Activated gamma-delta T cell (primary cell): ENCODE results near the gene IGF1.
"Not testable (repeated sequence)": the region's sequence is repeated elsewhere in the genome, so short reads cannot be mapped to it uniquely, and the experiment has no call there.

Experiments
- DNase-seq: peaks from one replicate; lab custom pipeline; 2025; lab: John Stamatoyannopoulos, UW

Gene IGF1

GRCh38 chr12:102461501-102461900 lies 18.9 kb downstream of the IGF1 start:
- no peak for DNase-seq

- DNase-seq: no peak
Measured at GRCh38 chr12:102459314-102459713, 21.0 kb downstream of the IGF1 start.

- DNase-seq: no peak
Measured at GRCh38 chr12:102454808-102455760, 25.3 kb downstream of the IGF1 start.

DNA sequence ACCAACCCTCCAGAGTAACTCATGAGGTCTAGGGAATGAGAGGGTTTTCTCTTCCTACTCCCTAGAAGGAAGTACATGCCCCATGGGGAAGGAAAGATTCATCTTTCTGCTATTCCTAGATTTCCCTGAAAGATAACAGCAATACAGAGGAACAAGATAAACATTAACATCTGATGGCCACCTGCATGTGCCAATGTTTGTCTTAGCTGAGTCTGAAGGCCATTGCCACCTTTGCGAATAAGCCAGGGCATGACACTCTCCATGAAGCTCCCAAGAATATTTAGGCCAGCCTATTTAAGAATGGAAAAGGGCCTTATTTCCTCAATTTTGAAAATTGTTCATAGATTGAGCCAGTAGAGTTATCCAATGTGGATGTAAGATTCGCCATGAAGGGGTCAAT lies 26.0 kb downstream of the IGF1 start:
- DNase-seq: no peak

- DNase-seq: no peak
Measured at GRCh38 chr12:102452605-102453004, 27.8 kb downstream of the IGF1 start.

DNA sequence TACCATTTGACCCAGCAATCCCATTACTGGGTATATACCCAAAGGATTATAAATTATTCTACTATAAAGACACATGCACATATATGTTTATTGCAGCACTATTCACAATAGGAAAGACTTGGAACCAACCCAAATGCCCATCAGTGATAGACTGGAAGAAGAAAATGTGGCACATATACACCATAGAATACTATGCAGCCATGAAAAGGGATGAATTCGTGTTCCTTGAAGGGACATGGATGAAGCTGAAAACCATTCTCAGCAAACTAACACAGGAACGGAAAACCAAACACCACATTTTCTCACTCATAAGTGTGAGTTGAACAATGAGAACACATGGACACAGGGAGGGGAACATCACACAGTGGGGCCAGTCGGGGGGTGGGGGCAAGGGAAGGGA lies 31.3 kb downstream of the IGF1 start:
- not testable (repeated sequence) for DNase-seq

DNA sequence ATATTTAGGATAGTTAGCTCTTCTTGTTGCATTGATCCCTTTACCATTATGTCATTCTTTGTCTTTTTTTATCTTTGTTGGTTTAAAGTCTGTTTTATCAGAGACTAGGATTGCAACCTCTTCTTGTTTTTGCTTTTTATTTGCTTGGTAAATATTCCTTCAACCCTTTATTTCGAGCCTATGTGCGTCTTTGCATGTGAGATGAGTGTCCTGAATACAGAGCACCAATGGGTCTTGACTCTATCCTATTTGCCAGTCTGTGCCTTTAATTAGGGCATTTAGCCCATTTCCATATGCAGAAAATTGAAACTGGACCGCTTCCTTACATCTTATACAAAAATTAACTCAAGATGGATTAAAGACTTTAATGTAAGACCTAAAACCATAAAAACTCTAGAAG lies 32.9 kb downstream of the IGF1 start:
- DNase-seq: not testable (repeated sequence)

DNA sequence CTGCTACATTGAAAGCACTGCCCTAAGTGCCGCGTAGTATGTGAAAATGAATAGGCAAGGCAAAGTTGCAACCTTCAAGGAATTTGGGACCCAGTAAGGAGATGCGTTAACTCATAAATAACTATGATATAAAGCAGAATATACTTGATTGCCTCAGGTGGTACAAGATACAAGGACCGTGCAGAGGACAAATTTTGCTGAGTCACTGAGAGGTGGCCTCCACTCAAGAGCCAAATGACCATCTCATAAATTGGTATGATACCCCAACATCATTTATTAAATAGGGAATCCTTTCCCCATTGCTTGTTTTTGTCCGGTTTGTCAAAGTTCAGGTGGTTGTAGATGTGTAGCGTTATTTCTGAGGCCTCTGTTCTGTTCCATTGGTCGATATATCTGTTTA lies 35.7 kb downstream of the IGF1 start:
- no peak for DNase-seq

DNA sequence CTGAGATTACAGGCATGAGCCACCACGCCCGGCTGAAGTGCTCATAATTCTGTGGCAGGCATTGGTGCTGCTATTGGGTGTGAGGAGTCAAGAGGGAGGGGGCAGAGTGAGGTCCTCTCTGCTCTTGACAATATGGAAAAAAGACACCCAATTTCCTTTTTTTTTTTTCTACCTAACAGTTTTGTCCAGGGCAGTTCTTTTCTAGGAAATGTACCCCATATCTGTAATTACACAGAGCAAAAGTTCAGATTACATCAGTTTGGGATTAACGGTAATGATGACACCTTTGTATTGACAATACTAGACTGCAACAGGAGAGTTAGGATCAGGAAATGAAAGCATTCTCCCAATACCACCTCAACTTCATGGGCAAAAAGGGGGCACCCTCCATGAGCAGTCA lies 36.3 kb downstream of the IGF1 start:
- DNase-seq: no peak

- no peak for DNase-seq
Measured at GRCh38 chr12:102441077-102441596, 39.2 kb downstream of the IGF1 start.

DNA sequence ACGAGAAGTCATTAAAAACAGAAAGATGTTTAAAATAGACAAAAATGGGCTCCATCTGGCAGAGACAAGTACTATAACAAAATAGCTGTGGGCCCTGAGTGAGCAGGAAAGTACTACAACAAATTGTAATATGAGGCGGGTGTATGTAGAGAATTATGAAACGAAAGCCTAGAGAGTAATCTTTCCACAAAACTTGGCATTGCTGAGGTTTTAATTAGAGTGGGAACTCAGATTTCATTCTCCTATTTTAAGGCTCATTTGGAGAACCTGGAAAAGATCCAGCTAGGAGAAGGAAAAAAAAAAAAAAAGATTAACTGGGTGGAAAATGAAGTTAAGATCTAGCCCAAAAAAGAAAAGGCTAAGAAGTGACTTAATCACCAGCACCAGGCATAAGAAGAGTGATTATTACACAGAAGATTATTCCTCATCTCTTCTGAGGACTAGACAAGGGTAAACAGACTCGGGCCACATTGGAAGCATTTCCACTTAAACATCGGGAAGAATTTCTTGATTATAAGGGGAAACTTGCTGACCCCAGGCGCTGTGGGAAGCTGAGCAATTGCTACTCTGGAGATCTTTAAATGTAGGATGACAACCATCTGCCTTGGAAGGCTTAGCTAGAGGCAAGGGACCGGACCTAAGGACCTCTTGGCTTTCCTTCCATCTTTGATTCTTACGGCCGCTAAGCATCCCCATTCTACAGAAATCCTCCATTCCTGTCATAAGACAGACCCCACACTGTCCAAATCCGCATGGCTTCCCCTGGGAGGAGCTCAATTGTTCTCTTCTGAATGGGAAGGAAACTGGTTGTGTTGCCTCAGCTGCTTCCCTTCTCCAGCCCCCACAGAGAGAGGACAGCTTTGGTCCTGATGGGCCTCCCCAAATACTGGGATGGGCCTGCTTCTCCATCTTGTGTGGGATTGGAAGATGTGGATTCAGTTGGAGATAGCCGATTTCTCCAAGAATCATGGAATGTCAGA lies 40.6 kb downstream of the IGF1 start:
- no peak for DNase-seq

GRCh38 chr12:102438827-102439210 lies 41.5 kb downstream of the IGF1 start:
- DNase-seq: no peak

DNA sequence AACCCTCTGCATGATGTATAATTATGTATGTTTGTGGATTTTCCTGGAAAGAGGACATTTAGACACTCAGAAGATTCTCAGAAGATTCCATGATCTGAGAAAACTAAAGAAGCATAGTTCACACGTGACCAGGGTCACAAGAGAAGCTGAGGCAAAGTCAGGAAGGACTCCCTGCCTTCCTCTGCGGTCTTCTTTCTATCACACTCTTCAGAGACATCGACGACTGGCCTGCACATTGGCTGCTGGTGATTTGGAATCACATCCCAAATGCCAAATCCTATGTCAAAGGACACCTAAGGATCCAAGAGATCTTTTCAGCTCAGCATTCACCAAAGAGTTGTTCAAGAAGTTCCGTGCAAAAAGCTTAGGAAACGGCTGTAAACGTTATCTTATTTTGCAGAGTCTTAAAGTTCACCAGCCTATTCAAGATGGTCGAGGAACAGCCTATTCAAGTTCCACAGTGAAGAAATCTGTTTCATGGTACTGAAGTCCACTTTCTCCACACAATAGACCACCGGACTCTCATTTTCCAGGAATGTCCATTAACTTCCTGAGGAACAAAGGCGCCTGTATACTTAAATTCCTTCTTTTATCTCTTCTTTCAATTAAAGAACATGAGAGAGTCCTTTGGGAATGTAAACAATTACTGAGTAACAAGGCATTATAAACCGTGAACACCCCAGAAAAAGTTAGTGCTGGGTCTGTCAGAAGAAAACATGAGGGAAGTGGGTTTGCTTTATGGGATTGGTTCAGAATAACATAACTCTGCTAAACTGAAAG lies 42.1 kb downstream of the IGF1 start:
- DNase-seq: no peak

DNA sequence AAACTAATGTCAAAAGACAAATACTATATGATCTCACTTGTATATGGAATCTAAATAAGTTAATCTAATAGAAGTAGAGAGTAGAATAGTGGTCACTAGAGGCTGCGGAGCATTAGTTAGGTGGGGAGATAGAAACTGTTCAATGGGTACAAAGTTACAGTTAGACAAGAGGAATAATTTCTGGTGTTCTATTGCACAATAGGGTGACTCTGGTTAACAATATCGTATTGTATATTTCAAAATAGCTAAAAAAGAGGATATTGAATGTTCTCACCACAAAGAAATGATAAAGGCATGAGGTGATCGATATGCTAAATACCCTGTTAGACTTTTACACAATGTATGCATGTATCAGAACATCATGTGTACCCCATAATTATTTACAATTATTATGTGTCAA lies 42.9 kb downstream of the IGF1 start:
- no peak for DNase-seq

DNA sequence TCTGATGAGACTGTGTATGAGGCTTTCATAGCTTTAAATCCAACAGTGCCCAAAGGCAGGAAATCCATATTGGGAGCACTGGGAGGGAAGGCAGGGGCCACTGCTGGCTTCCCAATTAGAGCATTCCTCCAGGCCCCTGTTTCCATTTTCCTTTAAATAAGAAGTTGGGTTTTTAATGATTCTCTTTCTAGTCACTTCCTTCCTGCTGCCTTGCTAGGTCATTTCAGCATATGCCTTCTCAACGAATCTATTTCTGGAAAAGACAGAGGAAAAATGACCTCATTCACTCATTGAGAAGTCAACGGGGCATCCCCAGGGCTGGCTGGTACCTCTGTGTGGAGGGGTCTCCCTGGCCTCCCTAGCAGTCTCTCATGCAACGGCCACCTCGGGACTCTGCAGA lies 43.5 kb downstream of the IGF1 start:
- no peak for DNase-seq

DNA sequence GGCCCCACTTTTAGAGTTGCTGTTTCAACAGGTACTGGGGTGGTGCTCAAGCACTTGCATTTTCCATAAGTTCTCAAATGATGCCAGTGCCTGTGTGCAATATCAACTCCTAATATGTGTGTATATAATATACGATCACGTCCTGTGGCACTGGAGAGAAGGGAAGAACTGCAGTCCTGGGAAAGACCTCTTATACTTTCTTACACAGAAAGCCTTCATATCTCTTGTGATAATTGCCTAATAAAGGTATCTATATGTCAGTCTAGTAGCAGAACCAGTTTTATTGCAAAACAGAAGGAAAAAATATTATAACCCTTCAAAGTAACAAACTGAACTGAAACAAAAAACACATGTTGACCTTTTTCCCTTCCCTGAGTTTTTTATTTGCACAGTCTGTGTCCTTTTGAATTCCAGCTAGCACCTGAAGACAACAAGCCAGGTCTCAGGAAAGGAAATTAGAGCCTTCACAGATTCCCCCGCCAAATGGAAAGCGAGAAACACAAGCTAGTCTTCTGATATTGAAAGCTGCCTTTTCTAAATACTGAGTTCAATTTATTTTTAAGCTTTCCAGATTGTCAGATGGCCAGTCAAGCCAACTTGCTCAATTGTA lies 44.4 kb downstream of the IGF1 start:
- no peak for DNase-seq

DNA sequence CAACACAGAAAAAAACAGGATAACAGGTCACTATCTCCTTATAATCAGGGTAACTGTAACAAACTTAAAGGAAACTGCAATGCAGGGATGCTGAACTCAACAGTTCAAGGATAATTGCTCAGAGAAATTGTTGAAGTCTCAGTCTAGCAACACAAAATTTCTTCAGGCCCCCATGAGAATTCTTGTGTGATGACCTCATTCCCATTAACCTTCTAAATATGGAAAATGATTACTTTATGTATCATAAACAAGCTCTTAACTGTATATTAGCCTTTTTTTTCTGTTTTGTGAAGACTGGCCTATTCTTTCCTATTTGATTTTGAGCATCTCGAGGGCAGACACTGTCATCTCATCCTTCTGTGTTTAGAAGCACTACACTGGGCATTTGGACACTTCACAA lies 47.1 kb downstream of the IGF1 start:
- no peak for DNase-seq

GRCh38 chr12:102430661-102431060 lies 49.7 kb downstream of the IGF1 start:
- DNase-seq: no peak

GRCh38 chr12:102429211-102430154 lies 50.9 kb downstream of the IGF1 start:
- DNase-seq: no peak

DNA sequence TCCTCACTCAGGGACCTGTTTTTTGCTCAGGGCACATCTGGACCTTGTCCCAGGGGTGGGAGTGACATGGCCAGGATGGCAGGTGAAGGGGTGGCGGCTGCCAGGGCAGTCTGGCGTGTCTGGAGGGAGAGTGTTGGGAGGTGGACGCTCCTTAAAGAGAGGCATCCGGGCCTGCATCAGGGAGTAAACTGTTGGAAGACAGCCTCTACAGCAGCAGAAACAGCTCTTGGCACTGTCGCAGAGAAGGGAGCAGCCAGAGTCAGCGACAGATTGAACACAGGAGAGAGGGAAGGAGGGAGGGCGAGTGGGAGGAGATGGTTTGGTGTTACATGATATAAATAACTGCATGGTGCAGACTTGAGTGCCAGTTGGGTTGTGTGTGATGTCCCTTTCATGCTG lies 52.8 kb downstream of the IGF1 start:
- no peak for DNase-seq
